ENCODE data around the gene SLC5A7. TPM values are rescaled to one million over a fixed set of nuclear protein-coding genes. Genes with fewer than 3 reads are reported as not detected.

The SLC5A7 gene
- total RNA-seq, 2 experiments from 2014 or later: not detected

DNA sequence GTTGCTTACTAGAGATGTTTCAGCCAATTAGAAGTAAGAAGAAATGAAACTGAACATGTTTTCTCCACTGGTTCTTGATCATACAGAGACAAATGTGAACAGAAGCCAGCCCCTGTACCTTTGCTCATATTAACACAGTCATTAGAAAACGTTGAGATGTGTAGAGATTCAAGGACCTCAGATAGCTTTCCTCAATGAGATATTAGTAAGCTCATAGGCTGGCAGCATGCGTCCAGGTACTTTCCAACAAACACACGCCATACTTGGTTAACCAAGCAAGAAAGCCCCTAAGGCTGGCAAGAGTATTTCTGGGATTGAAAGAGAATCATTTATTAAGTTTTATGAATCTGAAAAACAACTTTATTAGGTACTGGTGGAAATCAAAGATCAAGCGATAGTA lies 37.5 kb downstream of the SLC5A7 start:
- intact Hi-C loops (cut with micrococcal nuclease; ENCODE audit: unreplicated experiment): loop anchor here (5.0 kb wide), 1 partner anchor 544 kb away; no protein-coding TSS in a partner anchor
- TF ChIP-seq, protein P1, sequence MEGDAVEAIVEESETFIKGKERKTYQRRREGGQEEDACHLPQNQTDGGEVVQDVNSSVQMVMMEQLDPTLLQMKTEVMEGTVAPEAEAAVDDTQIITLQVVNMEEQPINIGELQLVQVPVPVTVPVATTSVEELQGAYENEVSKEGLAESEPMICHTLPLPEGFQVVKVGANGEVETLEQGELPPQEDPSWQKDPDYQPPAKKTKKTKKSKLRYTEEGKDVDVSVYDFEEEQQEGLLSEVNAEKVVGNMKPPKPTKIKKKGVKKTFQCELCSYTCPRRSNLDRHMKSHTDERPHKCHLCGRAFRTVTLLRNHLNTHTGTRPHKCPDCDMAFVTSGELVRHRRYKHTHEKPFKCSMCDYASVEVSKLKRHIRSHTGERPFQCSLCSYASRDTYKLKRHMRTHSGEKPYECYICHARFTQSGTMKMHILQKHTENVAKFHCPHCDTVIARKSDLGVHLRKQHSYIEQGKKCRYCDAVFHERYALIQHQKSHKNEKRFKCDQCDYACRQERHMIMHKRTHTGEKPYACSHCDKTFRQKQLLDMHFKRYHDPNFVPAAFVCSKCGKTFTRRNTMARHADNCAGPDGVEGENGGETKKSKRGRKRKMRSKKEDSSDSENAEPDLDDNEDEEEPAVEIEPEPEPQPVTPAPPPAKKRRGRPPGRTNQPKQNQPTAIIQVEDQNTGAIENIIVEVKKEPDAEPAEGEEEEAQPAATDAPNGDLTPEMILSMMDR (conservative IDR thresholded peaks at IDR 0.05; ENCODE audit: low read length): no peak
- TF ChIP-seq EZH2phosphoT487 (IDR thresholded peaks at IDR 0.05; ENCODE audit: borderline replicate concordance, low read depth, low read length): no peak
- no peaks in the 10 kb centered on the region for H3K4me1 ChIP-seq (ENCODE audit: insufficient read depth, low read length, poor library complexity, severe bottlenecking)
- H2AFZ ChIP-seq (ENCODE audit: low read length): no peak overlapping the region
- no peak overlapping the region for H3K4me2 ChIP-seq (ENCODE audit: low read length)
- H3K79me2 ChIP-seq (ENCODE audit: insufficient read depth, low read depth, low read length): no peaks in the 10 kb centered on the region
- no peaks in the 10 kb centered on the region for H4K20me1 ChIP-seq (ENCODE audit: insufficient read depth, low read length)
- H3K27ac ChIP-seq (ENCODE audit: low read depth, low read length, poor library complexity, severe bottlenecking): no peak overlapping the region
- no peaks in the 10 kb centered on the region for H3K9me2 ChIP-seq (ENCODE audit: insufficient read depth, low read length)
- CTCF ChIA-PET (ENCODE audit: unreplicated experiment): no interaction called here
- H3K4me3 ChIP-seq (ENCODE audit: low read depth, low read length, poor library complexity, severe bottlenecking): no peak overlapping the region
- DNase-seq (ENCODE audit: low spot score): no peak
- BruUV-seq (replicated peaks): no TSS peak
- POLR2A ChIA-PET: no interaction called here
- no peaks in the 10 kb centered on the region for H3K9me3 ChIP-seq (ENCODE audit: low read length)
- no peaks in the 10 kb centered on the region for H3K36me3 ChIP-seq (ENCODE audit: insufficient read depth, low read length)

DNA sequence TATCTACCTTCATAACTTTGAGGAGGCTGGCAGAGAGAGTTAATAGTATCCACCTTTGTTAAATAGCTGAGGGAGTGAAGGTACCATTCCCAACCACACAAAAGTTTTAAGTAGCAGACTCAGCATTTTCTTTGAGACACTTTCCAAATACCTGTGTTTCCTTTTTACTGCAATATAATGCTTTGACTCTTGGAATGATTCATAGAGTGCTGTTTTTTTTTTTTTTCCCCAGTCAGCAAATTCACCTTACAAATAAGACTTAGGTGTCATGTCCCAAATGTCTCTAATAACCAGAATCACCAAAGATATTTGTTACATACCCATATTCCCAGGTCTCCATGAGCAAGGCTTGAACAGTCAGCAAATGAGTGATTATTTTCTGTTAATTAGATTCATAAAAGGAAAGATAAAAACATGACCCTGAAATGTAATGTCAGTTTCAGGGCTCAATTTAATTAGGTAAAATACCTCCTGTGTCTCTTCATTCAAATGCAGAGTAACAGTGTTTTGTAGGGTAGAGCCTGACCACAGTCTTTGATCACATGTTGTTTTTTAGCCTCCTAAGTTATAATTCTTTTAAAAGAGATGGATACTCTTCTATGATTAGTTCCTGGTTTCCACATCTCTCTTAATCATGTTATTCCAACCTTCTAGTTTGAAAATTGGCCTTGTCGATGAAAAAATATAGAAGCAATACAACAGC lies 39.9 kb downstream of the SLC5A7 start:
- ChIA-PET CTCF (ENCODE audit: unreplicated experiment) (no interaction called here), POLR2A (no interaction called here)
- no peaks in the 10 kb centered on the region for H3K4me1 ChIP-seq (ENCODE audit: insufficient read depth, low read length, poor library complexity, severe bottlenecking)
- H3K27ac ChIP-seq (ENCODE audit: low read depth, low read length, poor library complexity, severe bottlenecking): no peak overlapping the region
- H2AFZ ChIP-seq (ENCODE audit: low read length): no peak overlapping the region
- H3K9me3 ChIP-seq (ENCODE audit: low read length): no peaks in the 10 kb centered on the region
- no peaks in the 10 kb centered on the region for H4K20me1 ChIP-seq (ENCODE audit: insufficient read depth, low read length)
- no peaks in the 10 kb centered on the region for H3K36me3 ChIP-seq (ENCODE audit: insufficient read depth, low read length)
- no peaks in the 10 kb centered on the region for H3K79me2 ChIP-seq (ENCODE audit: insufficient read depth, low read depth, low read length)
- intact Hi-C loops (cut with micrococcal nuclease; ENCODE audit: unreplicated experiment): no loop called here
- no peak for DNase-seq (ENCODE audit: low spot score)
- BruUV-seq (replicated peaks): no TSS peak
- no peak overlapping the region for H3K4me3 ChIP-seq (ENCODE audit: low read depth, low read length, poor library complexity, severe bottlenecking)
- H3K9me2 ChIP-seq (ENCODE audit: insufficient read depth, low read length): no peaks in the 10 kb centered on the region
- TF ChIP-seq, protein P1 (conservative IDR thresholded peaks at IDR 0.05; ENCODE audit: low read length): no peak
- TF ChIP-seq EZH2phosphoT487 (IDR thresholded peaks at IDR 0.05; ENCODE audit: borderline replicate concordance, low read depth, low read length): no peak
- no peak overlapping the region for H3K4me2 ChIP-seq (ENCODE audit: low read length)

DNA sequence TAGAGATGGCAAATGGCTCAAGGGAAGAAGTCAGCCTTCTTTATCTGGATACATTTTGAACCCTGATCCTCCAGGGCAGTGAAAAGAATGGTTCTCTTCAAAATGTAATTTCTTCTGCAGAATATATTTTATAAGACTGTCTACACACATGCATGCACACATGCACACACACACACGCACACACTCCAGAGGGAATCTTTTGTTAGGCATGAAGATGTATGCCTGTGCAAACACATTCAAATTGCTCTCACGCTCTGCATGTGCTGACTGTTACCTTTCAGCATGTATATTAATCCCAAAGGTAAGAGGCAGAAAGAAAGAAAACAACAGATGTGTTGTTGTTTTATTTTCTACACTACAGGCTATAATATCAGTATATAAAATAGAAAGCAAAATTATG lies 43.2 kb downstream of the SLC5A7 start:
- no peak overlapping the region for H3K4me3 ChIP-seq (ENCODE audit: low read depth, low read length, poor library complexity, severe bottlenecking)
- no peak overlapping the region for H2AFZ ChIP-seq (ENCODE audit: low read length)
- no peak for DNase-seq (ENCODE audit: low spot score)
- H3K4me2 ChIP-seq (ENCODE audit: low read length): no peak overlapping the region
- H3K9me2 ChIP-seq (ENCODE audit: insufficient read depth, low read length): no peaks in the 10 kb centered on the region
- intact Hi-C loops (cut with micrococcal nuclease; ENCODE audit: unreplicated experiment): no loop called here
- ChIA-PET CTCF (ENCODE audit: unreplicated experiment) (no interaction called here), POLR2A (no interaction called here)
- no peak for TF ChIP-seq EZH2phosphoT487 (IDR thresholded peaks at IDR 0.05; ENCODE audit: borderline replicate concordance, low read depth, low read length)
- TF ChIP-seq, protein P1 (conservative IDR thresholded peaks at IDR 0.05; ENCODE audit: low read length): no peak
- no peaks in the 10 kb centered on the region for H3K79me2 ChIP-seq (ENCODE audit: insufficient read depth, low read depth, low read length)
- H3K27ac ChIP-seq (ENCODE audit: low read depth, low read length, poor library complexity, severe bottlenecking): no peak overlapping the region
- no TSS peak for BruUV-seq (replicated peaks)
- H3K4me1 ChIP-seq (ENCODE audit: insufficient read depth, low read length, poor library complexity, severe bottlenecking): no peaks in the 10 kb centered on the region
- no peaks in the 10 kb centered on the region for H4K20me1 ChIP-seq (ENCODE audit: insufficient read depth, low read length)
- H3K9me3 ChIP-seq (ENCODE audit: low read length): no peaks in the 10 kb centered on the region
- H3K36me3 ChIP-seq (ENCODE audit: insufficient read depth, low read length): no peaks in the 10 kb centered on the region

Measured in OCI-LY7 (cell line).